HEK293 (cell line): ENCODE data around the gene CHD8.

Experiments used
- ELK4 ChIP-seq: IDR thresholded peaks from 2 replicates; pipeline ENCODE4 v1.6.1; 2011; ENCODE audit warnings: mild to moderate bottlenecking, low read depth, low read length, borderline replicate concordance
- GLIS1 ChIP-seq: fragments of 450-650 bp; formaldehyde crosslinking; IDR thresholded peaks from 2 replicates; pipeline ENCODE4 v1.5.1; 2016; ENCODE audit warnings: missing biosample characterization, missing genetic modification characterization
- HOXC10 ChIP-seq: sonication (generic); formaldehyde crosslinking; IDR thresholded peaks from 2 replicates; pipeline ENCODE4 v1.8.1; 2023; ENCODE audit warnings: mild to moderate bottlenecking, missing genetic modification reagents
- HOXD13 ChIP-seq: sonication (generic); formaldehyde crosslinking; IDR thresholded peaks from 2 replicates; pipeline ENCODE4 v1.8.0; 2022; ENCODE audit warnings: missing genetic modification reagents, borderline replicate concordance
- IKZF3 ChIP-seq: fragments of 450-650 bp; IDR thresholded peaks from 2 replicates; pipeline ENCODE4 v1.5.0; 2018; ENCODE audit warnings: missing biosample characterization, mild to moderate bottlenecking, missing genetic modification characterization, moderate library complexity
- KLF16 ChIP-seq: fragments of 450-650 bp; formaldehyde crosslinking; IDR thresholded peaks from 2 replicates; pipeline ENCODE4 v1.5.1; 2017; ENCODE audit warnings: missing biosample characterization, missing genetic modification characterization
- KLF9 ChIP-seq: fragments of 450-650 bp; formaldehyde crosslinking; IDR thresholded peaks from 2 replicates; pipeline ENCODE4 v1.5.1; 2016; ENCODE audit warnings: missing biosample characterization, missing genetic modification characterization, low read depth
- OSR2 ChIP-seq: fragments of 450-650 bp; formaldehyde crosslinking; IDR thresholded peaks from 2 replicates; pipeline ENCODE4 v1.5.1; 2016; ENCODE audit warnings: missing biosample characterization, missing genetic modification characterization
- OVOL3 ChIP-seq: fragments of 450-650 bp; formaldehyde crosslinking; IDR thresholded peaks from 2 replicates; pipeline ENCODE4 v1.5.1; 2016; ENCODE audit warnings: missing biosample characterization, missing genetic modification characterization
- YY1 ChIP-seq: fragments of 450-650 bp; formaldehyde crosslinking; IDR thresholded peaks from 2 replicates; pipeline ENCODE4 v1.5.1; 2018; ENCODE audit warnings: missing biosample characterization, missing genetic modification characterization
- ZBTB17 ChIP-seq: fragments of 450-650 bp; formaldehyde crosslinking; IDR thresholded peaks from 2 replicates; pipeline ENCODE4 v1.5.1; 2016; ENCODE audit warnings: missing biosample characterization, missing genetic modification characterization
- ZBTB44 ChIP-seq: fragments of 450-650 bp; IDR thresholded peaks from 2 replicates; pipeline ENCODE4 v1.5.1; 2018; ENCODE audit warnings: missing biosample characterization, mild to moderate bottlenecking, missing genetic modification characterization
- ZEB2 ChIP-seq: fragments of 450-650 bp; formaldehyde crosslinking; IDR thresholded peaks from 2 replicates; pipeline ENCODE4 v1.5.1; 2016; ENCODE audit warnings: missing biosample characterization, missing genetic modification characterization
- ZNF140 ChIP-seq: fragments of 450-650 bp; formaldehyde crosslinking; IDR thresholded peaks from 2 replicates; pipeline ENCODE4 v1.5.1; 2016; ENCODE audit warnings: missing biosample characterization, missing genetic modification characterization
- ZNF211 ChIP-seq: fragments of 450-650 bp; formaldehyde crosslinking; IDR thresholded peaks from 2 replicates; pipeline ENCODE4 v1.5.1; 2016; ENCODE audit warnings: low read depth, missing biosample characterization, missing genetic modification characterization
- ZNF214 ChIP-seq: fragments of 450-650 bp; formaldehyde crosslinking; IDR thresholded peaks from 2 replicates; pipeline ENCODE4 v1.5.1; 2017; ENCODE audit warnings: missing biosample characterization, mild to moderate bottlenecking, missing genetic modification characterization, borderline replicate concordance
- ZNF221 ChIP-seq: fragments of 450-650 bp; formaldehyde crosslinking; IDR thresholded peaks from 2 replicates; pipeline ENCODE4 v1.5.1; 2017; ENCODE audit warnings: missing biosample characterization, missing genetic modification characterization, borderline replicate concordance
- ZNF341 ChIP-seq: fragments of 450-650 bp; formaldehyde crosslinking; IDR thresholded peaks from 2 replicates; pipeline ENCODE4; 2016; ENCODE audit warnings: low read depth, missing biosample characterization, missing genetic modification characterization
- ZNF350 ChIP-seq: fragments of 450-650 bp; formaldehyde crosslinking; IDR thresholded peaks from 2 replicates; pipeline ENCODE4 v1.5.0; 2017; ENCODE audit warnings: missing biosample characterization, mild to moderate bottlenecking, missing genetic modification characterization
- ZNF416 ChIP-seq: fragments of 450-650 bp; formaldehyde crosslinking; IDR thresholded peaks from 2 replicates; pipeline ENCODE4 v1.5.1; 2016; ENCODE audit warnings: missing biosample characterization, missing genetic modification characterization
- ZNF529 ChIP-seq: fragments of 450-650 bp; formaldehyde crosslinking; IDR thresholded peaks from 2 replicates; pipeline ENCODE4 v1.5.1; 2017; ENCODE audit warnings: missing genetic modification characterization, missing biosample characterization; ENCODE audit not compliant: insufficient replicate concordance
- ZNF530 ChIP-seq: fragments of 450-650 bp; formaldehyde crosslinking; IDR thresholded peaks from 2 replicates; pipeline ENCODE4 v1.5.1; 2016; ENCODE audit warnings: low read depth, missing biosample characterization, missing genetic modification characterization
- ZNF544 ChIP-seq: fragments of 450-650 bp; formaldehyde crosslinking; IDR thresholded peaks from 2 replicates; pipeline ENCODE4 v1.5.0; 2017; ENCODE audit warnings: missing biosample characterization, missing genetic modification characterization
- ZNF585B ChIP-seq: fragments of 450-650 bp; formaldehyde crosslinking; IDR thresholded peaks from 2 replicates; pipeline ENCODE4 v1.5.1; 2016; ENCODE audit warnings: missing biosample characterization, missing genetic modification characterization
- ZNF621 ChIP-seq: fragments of 450-650 bp; formaldehyde crosslinking; IDR thresholded peaks from 2 replicates; pipeline ENCODE4 v1.5.1; 2017; ENCODE audit warnings: missing biosample characterization, missing genetic modification characterization
- ZNF624 ChIP-seq: fragments of 450-650 bp; formaldehyde crosslinking; IDR thresholded peaks from 2 replicates; pipeline ENCODE4 v1.5.1; 2017; ENCODE audit warnings: missing biosample characterization, missing genetic modification characterization
- ZNF639 ChIP-seq: fragments of 450-650 bp; formaldehyde crosslinking; IDR thresholded peaks from 2 replicates; pipeline ENCODE4 v1.5.1; 2016; ENCODE audit warnings: missing biosample characterization, missing genetic modification characterization
- ZNF664 ChIP-seq: fragments of 450-650 bp; formaldehyde crosslinking; IDR thresholded peaks from 2 replicates; pipeline ENCODE4 v1.5.1; 2016; ENCODE audit warnings: missing biosample characterization, missing genetic modification characterization
- ZNF704 ChIP-seq: fragments of 450-650 bp; formaldehyde crosslinking; IDR thresholded peaks from 2 replicates; pipeline ENCODE4 v1.5.1; 2016; ENCODE audit warnings: missing biosample characterization, missing genetic modification characterization
- ZNF777 ChIP-seq: fragments of 450-650 bp; formaldehyde crosslinking; IDR thresholded peaks from 2 replicates; pipeline ENCODE4 v1.5.1; 2017; ENCODE audit warnings: missing biosample characterization, missing genetic modification characterization, borderline replicate concordance
- ZSCAN16 ChIP-seq: fragments of 450-650 bp; formaldehyde crosslinking; IDR thresholded peaks from 2 replicates; pipeline ENCODE4 v1.5.1; 2016; ENCODE audit warnings: missing biosample characterization, missing genetic modification characterization
- ZSCAN23 ChIP-seq: fragments of 450-650 bp; formaldehyde crosslinking; IDR thresholded peaks from 2 replicates; pipeline ENCODE4 v1.5.1; 2016; ENCODE audit warnings: missing biosample characterization, missing genetic modification characterization
- ZSCAN4 ChIP-seq: fragments of 450-650 bp; formaldehyde crosslinking; IDR thresholded peaks from 2 replicates; pipeline ENCODE4 v1.5.1; 2017; ENCODE audit warnings: missing biosample characterization, missing genetic modification characterization
- ZSCAN5A ChIP-seq: fragments of 450-650 bp; formaldehyde crosslinking; IDR thresholded peaks from 2 replicates; pipeline ENCODE4 v1.5.1; 2016; ENCODE audit warnings: missing biosample characterization, missing genetic modification characterization

The CHD8 gene

GRCh38 chr14:21437063-21437901 lies 18.6 kb downstream of the CHD8 start (continued):
- TF ChIP-seq ZSCAN5A (tag by site-specific recombination) (no peak), OSR2 (tag by site-specific recombination) (no peak), ZNF777 (tag by site-specific recombination) (no peak), HOXC10 (CRISPR knock-in tag) (no peak), ZNF624 (tag by site-specific recombination) (no peak), ZNF529 (tag by site-specific recombination) (no peak), OVOL3 (0 out of 2 replicates have a peak, but pooled peaks have one; percentile 14), ZNF704 (tag by site-specific recombination) (no peak), YY1 (tag by site-specific recombination) (no peak), ZSCAN23 (tag by site-specific recombination) (no peak), ZNF639 (tag by site-specific recombination) (peak; percentile 68; the same call in 1 of the 2 replicates), ZNF214 (no peak), ZSCAN16 (no peak), ZNF341 (tag by site-specific recombination) (peak; percentile 42), IKZF3 (no peak), KLF9 (peak; percentile 65; the same call in 1 of the 2 replicates), GLIS1 (tag by site-specific recombination) (peak; percentile 84), ZNF664 (tag by site-specific recombination) (no peak), ZNF350 (tag by site-specific recombination) (no peak), ZNF585B (tag by site-specific recombination) (no peak), ZNF140 (tag by site-specific recombination) (no peak), ZNF221 (tag by site-specific recombination) (no peak), ZEB2 (tag by site-specific recombination) (peak; percentile 47; the same call in 1 of the 2 replicates), ZNF530 (tag by site-specific recombination) (no peak), ZNF544 (tag by site-specific recombination) (no peak), ZNF211 (tag by site-specific recombination) (no peak), ELK4 (no peak), ZNF416 (tag by site-specific recombination) (no peak), ZBTB44 (tag by site-specific recombination) (no peak), ZNF621 (no peak), ZBTB17 (tag by site-specific recombination) (peak; percentile 82), KLF16 (tag by site-specific recombination) (peak; percentile 91), HOXD13 (CRISPR knock-in tag) (no peak), ZSCAN4 (tag by site-specific recombination) (no peak)
